ENCODE measurements around the gene APEH. TPM values are rescaled to one million over a fixed set of nuclear protein-coding genes. Genes with fewer than 3 reads are reported as not detected.

The APEH gene
- total RNA-seq, 1 experiment from 2014 or later: 215 TPM

GRCh38 chr3:49716169-49716568 is 42.0 kb downstream of the APEH start:
- no peak overlapping the region for H3K27ac ChIP-seq (ENCODE audit: insufficient read length, low read depth, low read length)
- H2BK12ac ChIP-seq (ENCODE audit: insufficient read length, low read depth, low read length): no peak overlapping the region
- H3K9ac ChIP-seq (ENCODE audit: extremely low read depth, insufficient read length, low read length): no peak overlapping the region

More at GRCh38 chr3:49716169-49716568, 42.0 kb downstream of the APEH start:
- no peaks in the 10 kb centered on the region for H3K9me3 ChIP-seq (ENCODE audit: control insufficient read depth, low read depth, low read length)
- no peak for DNase-seq
- H3K36me3 Mint-ChIP-seq (ENCODE audit: insufficient read depth in 1 of 3, low read depth in 3 of 3): peaks cover 0 to 17% (median 17%) of the 10 kb centered on the region in 3 experiments; a peak in 6 of 7 replicates
- H2BK15ac ChIP-seq (ENCODE audit: low read depth, low read length): no peak overlapping the region
- no peak overlapping the region for H2BK120ac ChIP-seq (ENCODE audit: low read depth, low read length, poor library complexity, severe bottlenecking)
- H3K56ac ChIP-seq (ENCODE audit: insufficient read length, low read depth, low read length): no peak overlapping the region
- no peak for TF ChIP-seq CTCF (conservative IDR thresholded peaks at IDR 0.05)
- no peak overlapping the region for H3K4me2 ChIP-seq (ENCODE audit: insufficient read depth, insufficient read length, low read length)
- H3K79me1 ChIP-seq (ENCODE audit: insufficient read depth, low read depth, low read length, poor library complexity, severe bottlenecking): no peaks in the 10 kb centered on the region
- H2BK5ac ChIP-seq (ENCODE audit: insufficient read length, low read length): no peak overlapping the region
- H3K4me1 Mint-ChIP-seq: peaks cover 8 to 10% of the 10 kb centered on the region in 2 experiments
- H3K27ac Mint-ChIP-seq: 0 out of 7 replicates have a peak overlapping the region, but pooled peaks of 1 of the 3 experiments have one; percentile 29
- H2AK5ac ChIP-seq (ENCODE audit: insufficient read length, low read length): no peak overlapping the region
- H3K23ac ChIP-seq (ENCODE audit: insufficient read length, low read depth, low read length): no peak overlapping the region
- no peak overlapping the region for H3K14ac ChIP-seq (ENCODE audit: insufficient read depth, low read length)
- H4K5ac ChIP-seq (ENCODE audit: insufficient read length, low read depth, low read length): no peak overlapping the region
- H3K79me2 ChIP-seq (ENCODE audit: insufficient read depth, low read length): no peaks in the 10 kb centered on the region
- peaks cover 10% of the 10 kb centered on the region for H3K23me2 ChIP-seq (ENCODE audit: insufficient read length, low read depth, low read length, poor library complexity, severe bottlenecking)
- no peak overlapping the region for H4K8ac ChIP-seq (replicated peaks; ENCODE audit: insufficient read length, low read depth, low read length)
- H2AFZ ChIP-seq (ENCODE audit: low read length): no peak overlapping the region
- WGBS (ENCODE audit: extremely low coverage, insufficient read length, low lambda C conversion rate): no CpG with 5 or more reads among the region's 7 CpGs
- H3K4ac ChIP-seq (ENCODE audit: low read depth, low read length): no peak overlapping the region
- no peaks in the 10 kb centered on the region for H4K20me1 ChIP-seq (ENCODE audit: control insufficient read depth, insufficient read depth, insufficient read length)
- H4K91ac ChIP-seq (ENCODE audit: insufficient read length, low read depth, low read length): no peak overlapping the region
- H3K18ac ChIP-seq (ENCODE audit: insufficient read length, low read depth, low read length): no peak overlapping the region
- no peak overlapping the region for H2BK20ac ChIP-seq (ENCODE audit: low read depth, low read length, poor library complexity, severe bottlenecking)
- no peaks in the 10 kb centered on the region for H3K9me3 Mint-ChIP-seq
- H3K27me3 ChIP-seq (ENCODE audit: insufficient read depth, low read length): no peaks in the 10 kb centered on the region
- H3T11ph ChIP-seq (ENCODE audit: low read length): no peak overlapping the region
- H3K4me3 Mint-ChIP-seq: no peak overlapping the region; a peak in 1 of 5 replicates
- no peaks in the 10 kb centered on the region for H3K4me1 ChIP-seq (ENCODE audit: insufficient read depth, low read length)
- peaks cover 4% of the 10 kb centered on the region for H3K27me3 Mint-ChIP-seq (ENCODE audit: low read depth)
